Thyroid gland (tissue), 4 donors: ENCODE measurements around the gene CTBP1. TPM values are rescaled to one million over a fixed set of nuclear protein-coding genes. Genes with fewer than 3 reads are reported as not detected.
"Not testable (repeated sequence)": the region's sequence is repeated elsewhere in the genome, so short reads cannot be mapped to it uniquely, and the experiment has no call there.

Source experiments
- DNase-seq, 2 donors: peaks; one replicate each; pipeline ENCODE4 v3.0.0-alpha.2; 2019
- H3K27ac ChIP-seq, 3 donors: fragments of 200-600 bp; sonication (generic); 1 replicate in 2 of 3; 2 replicates in 1 of 3; pipeline ENCODE4 v1.5.1; 2016 to 2019; ENCODE audit warnings: mild to moderate bottlenecking in 1 of 3, moderate library complexity in 1 of 3
- H3K27me3 ChIP-seq: fragments of 200-600 bp; sonication (generic); one replicate; pipeline ENCODE4 v1.5.1; 2019
- H3K36me3 ChIP-seq, 2 donors: fragments of 200-600 bp; sonication (generic); one replicate each; pipeline ENCODE4 v1.5.1; 2016 to 2019
- H3K4me1 ChIP-seq, 2 donors: fragments of 200-600 bp; sonication (generic); one replicate each; pipeline ENCODE4 v1.5.1; 2017 to 2019
- H3K4me3 ChIP-seq, 3 donors: fragments of 200-600 bp; sonication (generic); replicated peaks in 1 of 3; 1 replicate in 2 of 3; 2 replicates in 1 of 3; pipeline ENCODE4 v1.5.1; 2016; ENCODE audit warnings: mild to moderate bottlenecking in 1 of 3
- H3K9me3 ChIP-seq: fragments of 200-600 bp; sonication (generic); one replicate; pipeline ENCODE4 v1.5.1; 2017
- CTCF ChIP-seq, 6 experiments: fragments of 200-600 bp in 3 of 6; fragments of 450-650 bp in 3 of 6; sonication (generic) in 3 of 6; IDR thresholded peaks; one replicate each; pipeline ENCODE4 v1.5.1; 2016 to 2019; ENCODE audit warnings: antibody characterized with exemption in 6 of 6, mild to moderate bottlenecking in 2 of 6, inconsistent platforms in 1 of 6, moderate library complexity in 1 of 6
- POLR2A ChIP-seq, 2 donors: fragments of 450-650 bp; IDR thresholded peaks; one replicate each; pipeline ENCODE4 v1.6.1; 2017; ENCODE audit warnings: antibody characterized with exemption in 2 of 2, mild to moderate bottlenecking in 2 of 2, moderate library complexity in 1 of 2
- WGBS, 2 donors: methylation state at CpG; one replicate each; pipeline ENCODE4 v1.1.5; 2017; 5-methylcytosine and 5-hydroxymethylcytosine counted together
- intact Hi-C: fragments of 100-400 bp; cut with DNase I; formaldehyde crosslinking; loops from one replicate; pipeline ENCODE4 v1.15.1; 2023
- total RNA-seq, 4 donors: library from RNA; depleted of rRNA; stranded (reverse); fragments of >200 nt; gene quantifications; one replicate each; pipeline ENCODE4 v1.2.3, GENCODE V29; 2016

Gene CTBP1
- total RNA-seq, 4 donors from 2014 or later = 102 to 226 (median 177) TPM

- H3K4me1 ChIP-seq = peaks cover 0 to 23% of the 10 kb centered on the region in 2 donors
- no peak overlapping the region for H3K27ac ChIP-seq
- WGBS, 2 donors = 98 to 99% methylated on average over 12 of the region's 12 CpGs
- DNase-seq = peak in 1 of 2 donors; percentile 0
- TF ChIP-seq CTCF (IDR thresholded peaks at IDR 0.05) (no peak), POLR2A (IDR thresholded peaks at IDR 0.05) (no peak)
- H3K9me3 ChIP-seq = no peaks in the 10 kb centered on the region
- peaks cover 23 to 37% of the 10 kb centered on the region in 2 donors for H3K36me3 ChIP-seq
- H3K4me3 ChIP-seq = no peak overlapping the region
- no peaks in the 10 kb centered on the region for H3K27me3 ChIP-seq
- intact Hi-C loops = no loop called here
Measured at GRCh38 chr4:1238676-1239000, 10.3 kb downstream of the CTBP1 start.

- Histone ChIP-seq H3K4me1 (peaks cover 0 to 22% of the 10 kb centered on the region in 2 donors), H3K4me3 (no peak overlapping the region), H3K27me3 (no peaks in the 10 kb centered on the region), H3K27ac (no peak overlapping the region), H3K9me3 (no peaks in the 10 kb centered on the region), H3K36me3 (peaks cover 24 to 37% of the 10 kb centered on the region in 2 donors)
- intact Hi-C loops = no loop called here
- 93 to 98% methylated on average over 12 to 39 of the region's 39 CpGs for WGBS, 2 donors
- DNase-seq = peak in 1 of 2 donors; percentile 2
- TF ChIP-seq POLR2A (IDR thresholded peaks at IDR 0.05) = no peak
- TF ChIP-seq CTCF (IDR thresholded peaks at IDR 0.05) = no peak
Measured at GRCh38 chr4:1237981-1238675, 10.8 kb downstream of the CTBP1 start.

- peak in 1 of 2 donors; percentile 0 for DNase-seq
- H3K4me3 ChIP-seq, H3K27me3 ChIP-seq, H3K27ac ChIP-seq, intact Hi-C loops, H3K9me3 ChIP-seq: not testable (repeated sequence)
- Histone ChIP-seq H3K36me3 (peaks cover 24 to 37% of the 10 kb centered on the region in 2 donors), H3K4me1 (peaks cover 0 to 16% of the 10 kb centered on the region in 2 donors)
- 89 to 95% methylated on average over 4 to 8 of the region's 9 CpGs for WGBS, 2 donors
Measured at GRCh38 chr4:1237261-1237660, 11.7 kb downstream of the CTBP1 start.

- 84 to 87% methylated on average over 12 of the region's 13 CpGs for WGBS, 2 donors
- Histone ChIP-seq H3K36me3 (peaks cover 24 to 37% of the 10 kb centered on the region in 2 donors), H3K4me1 (peaks cover 0 to 14% of the 10 kb centered on the region in 2 donors)
- intact Hi-C loops, H3K27ac ChIP-seq, H3K9me3 ChIP-seq, H3K4me3 ChIP-seq, H3K27me3 ChIP-seq: not testable (repeated sequence)
- peak in 1 of 2 donors; percentile 0 for DNase-seq
Measured at GRCh38 chr4:1236836-1237235, 12.1 kb downstream of the CTBP1 start.

GRCh38 chr4:1236103-1236641 lies 12.8 kb downstream of the CTBP1 start:
- intact Hi-C loops = no loop called here
- H3K36me3 ChIP-seq = peaks cover 28 to 35% of the 10 kb centered on the region in 2 donors

More at GRCh38 chr4:1236103-1236641, 12.8 kb downstream of the CTBP1 start:
- TF ChIP-seq POLR2A (IDR thresholded peaks at IDR 0.05) = no peak
- TF ChIP-seq CTCF (IDR thresholded peaks at IDR 0.05) = no peak
- DNase-seq = peak; percentile 0 to 2
- H3K27ac ChIP-seq = no peak overlapping the region
- 91 to 95% methylated on average over 6 to 16 of the region's 19 CpGs for WGBS, 2 donors
- no peak overlapping the region for H3K4me3 ChIP-seq
- peaks cover 0 to 12% of the 10 kb centered on the region in 2 donors for H3K4me1 ChIP-seq
- no peaks in the 10 kb centered on the region for H3K27me3 ChIP-seq
- H3K9me3 ChIP-seq = no peaks in the 10 kb centered on the region
